GM20431 (cell line): ENCODE data around the gene LAG3.

Experiments used
- in situ Hi-C: fragments of 300-500 bp; cut with MseI, MboI; formaldehyde crosslinking; loops from one replicate; pipeline ENCODE4 v1.15.0; 2020; ENCODE audit warnings: low sequenced_read_pairs; ENCODE audit not compliant: unreplicated experiment

Gene LAG3

DNA sequence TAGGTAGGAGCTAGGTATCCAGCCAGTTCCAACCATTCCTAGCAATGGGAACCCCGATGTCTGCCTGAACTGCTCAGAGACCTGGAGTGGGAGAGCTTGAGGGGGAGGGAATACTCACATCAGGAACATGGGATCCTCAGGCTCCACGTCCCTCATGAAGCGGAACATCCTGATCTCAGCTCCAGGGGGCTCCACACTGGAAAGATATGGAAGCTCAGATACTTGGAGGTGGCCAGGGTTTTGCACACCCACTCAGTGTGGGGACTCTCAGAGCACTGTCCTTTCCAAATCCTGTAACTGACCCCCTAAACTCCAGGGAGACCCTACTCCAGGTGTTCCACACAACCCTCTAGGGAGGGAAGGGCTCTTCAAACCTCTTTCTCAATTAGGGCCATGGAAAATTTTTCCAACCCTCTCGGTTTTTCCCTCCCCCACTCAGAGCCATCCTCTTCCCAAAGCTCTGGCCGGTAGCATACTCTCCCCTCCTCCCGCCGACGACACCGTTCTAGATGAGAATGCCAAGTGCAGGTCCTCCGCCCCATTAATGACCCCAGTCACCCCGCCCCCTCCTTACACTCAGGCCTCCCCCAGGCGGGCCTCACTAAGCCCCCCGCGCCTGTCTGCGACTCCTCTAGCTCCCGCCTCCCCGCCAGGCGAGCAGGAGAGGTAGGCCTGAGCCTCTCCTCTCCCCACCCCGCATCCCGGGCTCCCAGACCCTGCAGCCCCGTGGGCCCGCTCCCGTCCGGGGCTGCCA is 20.0 kb upstream of the LAG3 start:
- in situ Hi-C loops: no loop called here

DNA sequence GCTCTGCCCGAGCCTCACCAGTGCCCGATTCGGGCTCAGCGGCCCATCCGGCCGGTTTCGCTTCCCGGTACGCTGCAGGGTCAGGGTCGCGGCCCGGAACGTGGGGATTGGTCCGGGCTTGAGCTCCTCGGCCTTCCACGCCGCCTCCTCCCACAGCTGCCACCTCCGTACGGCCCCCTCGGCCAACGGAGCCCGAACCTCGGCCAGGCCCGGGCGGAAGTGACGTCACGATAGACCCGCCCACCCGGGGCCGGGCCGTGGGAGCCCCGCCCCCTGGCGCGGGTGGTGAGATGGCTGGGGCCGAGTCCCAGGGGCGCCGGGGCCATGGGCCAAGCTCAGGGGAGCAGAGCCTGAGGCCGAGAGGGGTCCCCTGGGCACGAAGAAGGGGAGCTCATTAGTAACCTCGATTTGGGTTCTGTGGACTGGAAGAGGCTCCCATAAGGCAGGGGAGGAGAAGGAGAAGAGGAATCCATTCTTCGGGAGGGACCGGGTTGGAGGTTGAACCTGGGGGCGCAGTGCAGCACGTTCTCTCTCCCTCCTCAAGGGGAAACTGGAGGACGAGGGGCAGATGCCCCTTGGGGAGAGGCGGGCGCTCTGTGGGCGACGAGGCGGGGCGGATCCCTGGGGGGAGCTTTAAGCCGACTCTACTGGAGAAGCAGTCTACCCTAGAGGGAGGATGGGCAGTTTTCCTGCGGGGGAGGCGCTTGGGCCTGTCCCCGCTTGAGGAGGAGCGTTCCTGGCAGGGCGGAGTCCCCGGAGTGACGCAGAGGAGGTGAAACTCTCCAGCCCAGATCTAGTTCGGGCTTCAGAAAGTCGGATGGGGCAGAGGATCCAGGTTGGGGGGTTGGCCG is 19.2 kb upstream of the LAG3 start, which contains the start of gene MLF2:
Gene MLF2, minus strand, starts transcription at position 221 of the 851 bp plus-strand sequence. CDS start 807 bp downstream, outside the sequence.
- in situ Hi-C loops: no loop called here

DNA sequence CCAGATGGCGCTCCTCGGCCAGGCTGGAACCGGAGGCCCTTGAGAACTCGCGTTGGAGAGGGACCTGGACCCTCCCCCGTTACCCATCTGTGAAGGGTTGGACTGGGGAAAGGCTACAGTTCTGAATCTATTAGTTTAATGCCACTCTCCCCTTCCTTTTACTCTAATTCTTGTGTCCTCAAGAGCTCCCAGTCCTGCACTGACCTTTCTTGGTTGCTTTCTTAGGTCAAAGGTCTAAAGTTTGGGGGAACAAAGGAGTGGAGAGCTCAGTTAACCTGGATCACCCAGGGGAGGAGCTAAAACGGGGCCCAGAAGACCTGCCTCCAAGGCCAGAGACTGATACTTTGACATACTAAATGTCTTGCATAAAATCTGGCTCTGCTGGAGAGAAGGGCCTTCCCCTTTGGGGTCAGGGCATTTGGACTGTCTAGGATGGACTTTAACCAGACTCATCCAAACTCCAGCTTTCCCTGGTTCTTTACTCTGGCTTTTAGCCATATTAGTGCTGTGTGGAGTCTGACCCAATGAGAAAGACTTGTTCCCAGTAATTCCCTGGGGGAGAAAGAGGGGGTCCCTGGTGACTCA is 18.5 kb upstream of the LAG3 start:
- in situ Hi-C loops: no loop called here

DNA sequence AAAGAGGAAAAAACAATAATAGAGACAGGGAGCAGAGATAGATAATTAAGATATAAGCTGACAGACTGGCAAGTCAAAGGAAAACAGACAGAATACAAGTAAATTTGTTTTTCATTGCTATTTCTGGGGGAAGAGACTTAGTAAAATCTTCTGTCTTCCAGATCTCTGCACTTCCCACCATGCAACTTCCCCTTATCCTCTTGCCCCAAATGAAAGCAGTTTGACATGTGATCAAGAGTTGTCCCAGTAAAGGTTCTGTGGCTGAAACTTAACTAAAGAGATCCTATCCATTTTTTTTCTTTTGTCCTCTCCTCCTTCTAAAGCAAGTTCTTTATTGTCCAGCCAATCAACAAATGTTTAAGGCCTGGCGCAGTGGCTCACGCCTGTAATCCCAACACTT is 17.9 kb upstream of the LAG3 start:
- in situ Hi-C loops: no loop called here

DNA sequence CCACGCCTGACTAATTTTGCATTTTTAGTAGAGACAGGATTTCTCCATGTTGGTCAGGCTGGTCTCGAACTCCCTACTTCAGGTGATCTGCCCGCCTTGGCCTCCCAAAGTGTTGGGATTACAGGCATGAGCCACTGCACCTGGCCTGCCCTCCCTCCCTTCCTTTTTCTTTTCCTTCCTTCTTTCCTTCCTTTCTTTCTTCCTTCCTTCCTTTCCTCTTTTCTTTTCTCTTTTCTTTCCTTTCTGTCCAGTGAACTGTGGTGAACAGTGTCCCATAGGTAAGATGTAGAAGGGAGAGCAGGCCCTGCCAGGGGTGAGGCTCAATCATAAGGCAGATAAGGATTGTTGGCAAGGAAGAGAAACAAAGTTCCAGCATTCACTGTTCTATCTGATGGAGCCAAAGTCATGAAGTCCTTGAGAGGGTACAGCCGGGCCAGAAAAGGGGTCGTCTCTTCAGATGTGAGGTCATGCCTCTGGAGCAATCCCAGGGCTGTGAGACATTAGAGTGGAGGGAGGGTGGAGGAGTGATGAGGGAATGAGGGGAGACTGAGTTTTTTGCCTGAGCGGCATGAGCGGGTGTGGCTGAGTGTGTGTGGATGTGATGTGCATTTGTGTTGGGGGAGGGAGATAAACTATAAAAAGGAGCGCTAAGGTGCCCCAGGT is 15.2 kb upstream of the LAG3 start:
- in situ Hi-C loops: no loop called here

DNA sequence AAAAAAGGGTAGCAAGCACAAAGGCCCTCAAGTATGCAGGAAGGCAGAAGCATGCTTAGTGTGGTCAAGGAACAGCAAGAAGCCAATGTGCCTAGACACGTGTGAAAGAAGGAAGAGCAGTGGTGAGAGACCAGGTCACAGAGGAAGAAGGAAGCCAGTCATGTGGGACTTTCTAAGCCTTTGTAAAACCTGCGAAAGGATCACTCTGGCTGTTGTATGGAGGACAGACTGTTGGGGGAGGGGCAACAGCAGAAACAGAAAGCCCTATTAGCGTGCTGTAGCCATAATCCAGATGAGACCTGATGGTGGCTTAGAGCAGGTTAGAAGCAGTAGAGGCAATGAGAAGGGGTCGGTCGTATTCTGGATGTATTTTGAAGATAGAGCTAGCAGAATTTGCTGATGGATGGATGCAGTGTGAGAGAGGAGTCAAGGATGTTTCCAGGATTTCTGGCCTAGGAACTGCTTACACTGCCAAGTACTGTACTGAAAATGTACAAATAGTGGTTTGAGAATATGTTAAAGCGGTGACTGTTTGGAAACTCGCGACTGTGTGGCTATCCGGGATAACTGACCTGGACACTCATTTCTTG is 13.7 kb upstream of the LAG3 start:
- in situ Hi-C loops: no loop called here

DNA sequence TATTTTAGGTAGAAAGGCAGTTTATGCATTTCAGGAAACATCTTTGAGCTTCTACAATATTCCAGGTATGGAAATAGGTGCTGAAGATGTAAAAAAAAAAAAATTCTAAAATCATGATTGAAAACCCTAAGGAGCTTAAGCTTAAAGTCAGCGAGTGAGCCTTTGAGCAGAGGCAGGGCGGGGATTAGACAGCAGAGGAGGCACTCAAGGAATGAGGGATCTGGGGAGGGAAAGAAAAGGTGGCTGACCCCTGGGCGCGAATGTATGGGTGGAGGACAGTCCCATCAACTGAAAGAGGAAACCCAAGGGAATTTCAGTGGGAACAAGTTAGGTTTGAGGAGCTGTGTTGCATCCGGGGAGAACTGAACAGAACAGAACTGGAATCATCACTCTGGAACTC is 12.6 kb upstream of the LAG3 start:
- in situ Hi-C loops: no loop called here

DNA sequence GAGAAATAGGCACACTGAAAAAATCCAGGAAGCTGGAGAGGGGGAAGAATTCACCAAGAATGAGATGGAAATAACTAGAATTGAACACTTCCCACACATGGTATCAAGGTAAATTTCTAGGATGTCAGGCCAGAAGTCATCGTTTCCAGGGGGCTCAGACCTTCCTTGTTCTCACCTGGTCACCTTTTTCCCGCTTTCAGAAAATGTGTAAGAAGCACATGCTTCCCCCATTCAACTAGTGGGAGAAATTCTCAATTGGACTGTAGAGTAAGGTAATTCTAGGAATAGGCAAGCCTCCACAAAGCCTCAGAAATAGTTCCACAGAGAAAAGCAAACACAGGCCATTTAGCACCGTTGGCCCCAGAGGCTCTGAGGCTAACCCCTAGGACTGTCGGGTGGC is 8.9 kb upstream of the LAG3 start:
- in situ Hi-C loops: no loop called here

DNA sequence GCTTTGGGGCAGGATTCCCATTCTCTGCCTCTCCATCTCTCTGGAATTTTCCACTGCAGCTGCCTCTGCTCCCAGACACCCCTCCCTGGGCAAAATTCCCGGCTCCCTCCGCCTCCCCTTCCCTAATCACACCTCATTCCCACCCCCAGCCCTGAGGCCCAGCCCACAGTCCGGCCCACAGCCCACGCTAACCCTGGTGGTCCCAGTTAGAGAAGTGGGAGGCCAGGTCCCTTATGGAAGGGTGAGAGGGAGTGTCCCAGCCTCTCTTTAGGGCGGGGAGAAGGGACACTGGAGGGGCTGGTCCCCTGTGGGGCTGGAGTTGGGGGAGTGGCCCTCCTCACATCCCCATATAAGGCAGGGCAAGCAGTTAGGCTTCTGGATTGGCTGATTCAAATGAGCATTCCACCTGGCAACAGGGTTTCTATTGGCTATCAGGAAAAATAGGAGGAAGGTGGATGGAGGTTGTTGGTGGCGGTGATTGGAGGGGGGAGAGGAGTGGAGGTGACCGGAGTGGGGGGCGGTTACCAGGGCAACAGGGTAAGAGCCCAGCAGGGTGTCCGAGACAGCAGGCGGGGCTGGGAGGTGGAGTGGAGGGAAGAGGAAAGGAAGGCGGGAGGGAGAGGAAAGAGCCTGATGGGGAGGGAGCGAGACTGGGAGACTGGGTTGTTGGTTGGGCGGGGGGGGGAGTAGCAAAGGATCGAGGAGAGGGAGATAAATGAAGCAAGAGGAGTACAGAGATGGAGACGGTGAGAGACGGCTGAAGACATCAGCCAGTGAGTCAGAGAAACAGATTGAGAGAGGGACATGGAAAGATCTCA is 8.1 kb upstream of the LAG3 start:
- in situ Hi-C loops: no loop called here

DNA sequence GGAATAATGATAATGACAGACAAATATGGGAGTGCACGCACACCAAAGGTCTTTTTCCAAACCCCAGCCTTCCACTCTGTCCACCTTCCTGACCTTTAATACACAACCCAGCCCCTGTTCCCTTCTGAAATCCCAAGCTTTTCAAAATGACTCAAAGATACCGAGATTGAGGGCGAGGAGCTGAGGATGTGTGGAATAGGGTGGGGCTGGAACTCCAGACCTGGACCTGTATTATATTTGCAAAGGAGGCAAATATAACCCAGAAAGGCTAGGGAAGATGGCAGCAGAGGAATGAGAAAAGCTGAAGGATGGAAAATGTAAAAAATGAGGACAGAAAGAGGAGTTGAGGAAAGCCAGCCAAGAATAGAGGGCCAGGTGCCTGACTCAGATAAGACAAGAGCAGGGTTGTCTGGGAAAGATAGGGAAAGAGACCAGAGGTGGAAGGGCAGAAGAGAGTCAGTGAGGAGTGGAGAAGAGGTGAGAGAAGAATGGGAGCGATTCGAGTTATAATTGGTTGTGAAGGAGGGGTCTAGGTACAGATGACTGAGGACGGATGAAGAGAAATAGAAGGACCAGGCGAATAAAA is 7.2 kb upstream of the LAG3 start:
- in situ Hi-C loops: no loop called here

DNA sequence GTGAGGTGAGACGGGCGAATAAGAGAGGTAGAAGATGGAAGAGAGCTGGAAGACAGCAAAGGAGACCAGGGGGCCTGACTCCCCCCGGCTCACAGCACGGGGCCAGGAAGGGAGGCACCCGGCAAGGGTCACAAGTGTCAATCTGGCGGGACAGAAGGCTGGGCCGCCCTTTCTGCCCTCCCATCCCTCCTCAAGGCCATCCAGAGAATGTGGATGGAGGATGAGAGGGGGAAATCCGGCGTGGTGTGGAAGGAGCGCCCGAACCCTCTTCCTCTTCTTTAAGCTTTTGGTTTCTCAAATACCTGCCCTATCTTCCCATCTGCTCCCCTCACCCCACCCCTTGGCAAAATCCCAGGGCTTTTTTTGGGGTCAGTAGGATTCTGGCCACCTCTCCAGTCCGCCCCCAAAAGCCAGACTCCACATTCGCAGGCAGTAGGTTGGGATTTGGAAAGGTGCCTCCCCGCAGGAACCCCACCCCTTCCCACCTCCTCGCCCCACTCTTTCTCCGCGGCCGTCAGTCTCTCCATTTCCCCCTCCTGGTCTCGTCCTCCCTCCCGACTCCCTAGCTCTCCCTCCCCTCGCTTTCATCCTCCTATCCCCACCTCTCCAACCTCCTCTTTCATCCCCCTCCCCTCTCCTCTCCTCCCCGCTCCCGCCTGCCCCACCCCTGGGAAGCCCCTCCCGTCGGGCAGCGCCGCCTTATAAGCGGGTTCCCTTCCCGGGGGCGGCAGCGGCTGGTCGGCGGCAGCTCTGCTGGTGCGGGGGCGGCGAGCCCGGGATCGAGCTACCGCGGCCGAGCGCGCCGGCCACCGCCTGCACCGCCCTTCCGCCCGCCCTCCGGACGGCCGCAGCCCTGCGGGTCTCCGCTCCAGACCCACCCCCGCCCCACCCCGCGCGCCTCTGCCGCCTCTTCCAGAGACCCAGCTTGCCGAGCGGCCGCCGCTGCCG is 6.4 kb upstream of the LAG3 start, which contains the start of gene PTMS:
Gene PTMS, plus strand, starts transcription at position 730 of the 948 bp plus-strand sequence. CDS start 343 bp downstream, outside the sequence.
- in situ Hi-C loops: no loop called here

DNA sequence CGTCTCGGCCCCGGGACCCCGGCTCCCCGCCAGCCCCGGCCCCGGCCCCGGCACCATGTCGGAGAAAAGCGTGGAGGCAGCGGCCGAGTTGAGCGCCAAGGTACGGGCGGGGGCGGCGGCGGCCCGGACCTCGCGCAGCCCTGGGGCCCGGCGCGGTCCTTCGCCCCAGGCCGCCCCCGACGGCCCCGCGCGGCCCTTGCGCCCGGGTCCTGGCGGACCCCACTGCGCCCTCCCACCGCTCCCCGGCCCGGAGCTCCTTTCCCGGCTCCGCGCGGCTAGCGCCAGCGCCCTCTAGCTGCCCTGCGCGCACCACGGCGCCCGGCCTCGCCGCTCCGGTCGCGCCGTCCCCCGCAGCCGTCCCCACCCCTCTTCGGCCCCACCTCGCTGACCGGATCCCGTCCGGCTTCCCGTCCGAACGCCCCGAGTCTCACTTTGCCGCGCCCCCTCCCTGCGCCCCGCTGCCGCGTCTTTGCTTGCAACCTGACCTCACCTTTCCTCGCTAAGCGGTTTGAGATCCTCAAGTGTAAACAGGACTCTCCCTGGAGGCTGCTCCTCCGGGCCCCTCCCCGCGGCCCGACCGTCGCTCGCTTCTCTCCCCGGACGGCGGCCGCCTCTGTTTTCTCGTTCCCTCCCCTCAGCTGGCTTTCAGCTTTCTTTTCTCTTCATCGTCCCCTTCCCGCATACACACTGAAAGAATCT is 5.5 kb upstream of the LAG3 start:
- in situ Hi-C loops: no loop called here

DNA sequence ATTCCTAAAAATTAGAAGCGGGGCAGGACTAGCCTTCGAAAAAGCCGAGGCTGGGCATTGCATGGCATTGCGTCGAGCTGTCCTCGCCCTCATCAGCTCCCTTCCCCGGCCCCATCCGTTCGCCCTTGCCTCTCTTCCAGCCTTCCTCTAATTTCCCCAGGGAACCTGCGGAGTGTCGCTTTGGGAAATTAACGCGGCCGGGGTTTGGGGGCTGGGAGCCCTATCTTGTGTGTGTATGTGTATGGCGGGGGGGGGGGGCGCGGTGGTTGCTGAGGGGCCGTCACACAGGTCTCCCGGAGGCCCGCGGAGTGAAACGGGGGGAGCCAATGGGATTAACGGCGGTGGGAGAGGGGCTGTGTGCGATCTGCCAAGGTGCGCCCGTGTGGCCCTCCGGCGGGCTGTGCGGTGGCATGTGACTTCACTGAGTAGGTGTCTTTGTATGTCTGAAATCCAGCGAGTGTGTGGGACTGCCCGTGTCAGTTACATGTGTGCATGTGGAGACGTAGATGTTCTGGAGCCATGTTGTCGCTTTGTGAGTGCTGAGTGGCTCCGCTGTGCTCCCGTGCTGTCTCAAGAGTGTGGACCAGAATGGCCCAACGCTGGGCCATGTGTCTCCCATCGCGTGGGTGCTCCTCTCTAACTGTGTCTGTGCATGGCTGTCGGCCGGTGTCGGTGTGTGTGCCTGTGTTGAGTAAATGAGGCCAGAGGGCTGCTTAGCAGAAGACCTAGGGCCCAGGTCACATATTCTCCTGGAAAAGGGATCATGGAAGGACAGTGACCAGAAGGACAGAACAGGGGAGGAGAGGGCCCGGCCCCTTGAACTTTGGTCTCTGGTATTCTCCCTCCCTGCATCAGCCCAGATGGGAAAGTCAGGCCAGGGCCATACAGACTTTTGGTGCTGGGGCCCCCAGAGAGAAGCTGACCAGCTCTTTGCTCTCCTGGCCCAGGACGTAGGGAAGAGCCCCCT is 4.7 kb upstream of the LAG3 start:
- in situ Hi-C loops: no loop called here

DNA sequence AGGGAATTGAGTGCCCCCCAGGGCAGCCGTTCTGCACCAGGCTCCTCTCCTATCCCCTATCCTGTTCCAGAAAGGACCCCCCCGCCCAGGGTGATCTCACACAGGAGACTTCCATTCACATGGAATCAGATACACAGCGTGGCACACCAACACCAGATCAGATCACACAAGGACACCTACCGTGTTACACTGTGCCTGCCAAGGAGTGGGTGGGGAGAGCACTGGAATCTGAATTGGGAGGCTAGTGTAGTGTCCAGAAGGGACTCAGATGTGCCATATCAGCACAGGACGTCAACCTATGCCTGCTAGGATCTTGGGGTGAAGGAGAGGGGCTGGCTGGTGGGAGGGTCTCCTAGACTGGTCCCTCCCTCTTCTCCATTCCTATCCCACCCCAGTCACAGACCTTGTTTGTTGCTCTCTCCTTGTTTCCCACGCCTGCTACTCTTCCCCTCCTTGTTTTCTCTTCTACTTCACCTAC is 3.8 kb upstream of the LAG3 start:
- in situ Hi-C loops: no loop called here

DNA sequence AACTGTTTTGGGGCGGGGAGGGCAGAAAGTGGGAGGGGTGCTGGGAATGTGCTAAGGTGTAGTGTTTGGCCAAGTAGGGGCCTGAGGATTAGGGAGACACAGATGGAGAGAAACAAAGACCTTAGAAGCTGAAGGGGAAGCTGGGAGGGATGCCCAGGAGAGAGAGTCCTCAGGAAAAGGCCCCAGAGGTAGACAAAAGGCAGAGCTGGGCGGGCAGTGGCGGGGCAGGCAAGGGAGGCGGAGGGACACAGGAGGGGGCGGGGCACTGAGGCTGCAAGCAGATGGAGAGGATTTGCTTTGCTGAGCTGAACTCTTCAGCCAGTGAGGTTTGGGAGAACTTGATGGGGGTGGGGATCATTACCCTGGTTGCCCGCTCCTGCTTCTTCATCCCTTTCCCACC is 3.3 kb upstream of the LAG3 start:
- in situ Hi-C loops: no loop called here

DNA sequence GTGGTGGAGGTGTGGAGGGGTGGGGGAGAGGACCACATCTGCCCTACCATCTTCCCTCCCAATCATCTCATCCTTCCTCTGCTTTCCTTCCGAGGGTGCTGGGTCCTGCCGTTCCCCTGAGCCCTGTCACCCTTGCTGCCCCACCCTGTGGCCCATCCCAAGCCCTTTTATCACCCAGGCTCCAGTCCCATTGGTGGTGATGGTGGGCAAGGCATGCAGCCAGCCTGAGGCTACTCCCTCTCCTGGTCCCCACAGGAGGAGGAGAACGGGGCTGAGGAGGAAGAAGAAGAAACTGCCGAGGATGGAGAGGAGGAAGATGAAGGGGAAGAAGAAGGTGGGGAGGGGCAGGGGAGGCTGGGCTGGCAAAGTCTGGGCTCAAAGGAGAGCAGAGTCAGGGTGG is 2.7 kb upstream of the LAG3 start:
- in situ Hi-C loops: no loop called here
